Embryonic facial prominence (tissue), 1 donor: ENCODE measurements around the gene ENTPD3.

Experiments
- DNase-seq: peaks from one replicate; pipeline ENCODE4 v3.0.0-alpha.2; 2016; ENCODE audit errors: extremely low spot score

The ENTPD3 gene

GRCh38 chr3:40387001-40387894, at the start of gene ENTPD3:
TSS of gene ENTPD3 (plus strand) at chr3:40387184. CDS start at chr3:40388058, 874 bp downstream.
- no peak for DNase-seq

GRCh38 chr3:40339871-40340270, 47.1 kb upstream of the ENTPD3 start:
- DNase-seq: no peak

GRCh38 chr3:40340541-40341170, 46.3 kb upstream of the ENTPD3 start:
- no peak for DNase-seq

- DNase-seq: no peak
Measured at GRCh38 chr3:40341671-40342070, 45.3 kb upstream of the ENTPD3 start.

- no peak for DNase-seq
Measured at GRCh38 chr3:40350529-40350928, 36.5 kb upstream of the ENTPD3 start.

GRCh38 chr3:40355410-40355809, 31.6 kb upstream of the ENTPD3 start:
- DNase-seq: no peak

- DNase-seq: no peak
Measured at GRCh38 chr3:40358454-40358853, 28.5 kb upstream of the ENTPD3 start.

- no peak for DNase-seq
Measured at GRCh38 chr3:40363674-40364073, 23.3 kb upstream of the ENTPD3 start.

GRCh38 chr3:40366203-40367162, 20.5 kb upstream of the ENTPD3 start:
- DNase-seq: no peak

GRCh38 chr3:40369716-40370115, 17.3 kb upstream of the ENTPD3 start:
- no peak for DNase-seq

GRCh38 chr3:40377822-40378221, 9.2 kb upstream of the ENTPD3 start:
- DNase-seq: no peak

- no peak for DNase-seq
Measured at GRCh38 chr3:40379674-40380306, 7.2 kb upstream of the ENTPD3 start.

GRCh38 chr3:40381904-40382616, 4.9 kb upstream of the ENTPD3 start:
- DNase-seq: no peak

- no peak for DNase-seq
Measured at GRCh38 chr3:40382617-40382979, 4.4 kb upstream of the ENTPD3 start.

GRCh38 chr3:40386213-40386612, 771 bp upstream of the ENTPD3 start:
- DNase-seq: no peak

GRCh38 chr3:40387895-40388254, 891 bp downstream of the ENTPD3 start:
- DNase-seq: no peak

GRCh38 chr3:40396406-40396805, 9.4 kb downstream of the ENTPD3 start:
- DNase-seq: no peak

- no peak for DNase-seq
Measured at GRCh38 chr3:40397129-40397528, 10.1 kb downstream of the ENTPD3 start.

GRCh38 chr3:40397912-40398311, 10.9 kb downstream of the ENTPD3 start:
- DNase-seq: no peak

GRCh38 chr3:40398346-40398745, 11.4 kb downstream of the ENTPD3 start:
- DNase-seq: no peak

- DNase-seq: no peak
Measured at GRCh38 chr3:40404591-40405198, 17.7 kb downstream of the ENTPD3 start.
